Right lobe of liver (tissue), 4 donors: ENCODE data around the gene CUX1.

ENCODE experiments used
- POLR2A ChIP-seq: fragments of 450-650 bp; IDR thresholded peaks from one replicate; pipeline ENCODE4 v1.6.1; 2017; ENCODE audit warnings: antibody characterized with exemption, mild to moderate bottlenecking
- TF ChIP-seq, protein P1 (sequence below), 4 donors: fragments of 200-600 bp in 3 of 4; fragments of 450-650 bp in 1 of 4; IDR thresholded peaks; one replicate each; pipeline versions ENCODE4 v1.5.1 to v1.8.0; 2016 to 2022; ENCODE audit warnings: antibody characterized with exemption in 4 of 4, mild to moderate bottlenecking in 2 of 4
- donor health status: DM: no; HTN: no; CAD: no.
- donor health status: DM: no; HTN: no; CAD: no.
- donor health status: DM: no; HTN: yes; CAD: no.

DNA sequence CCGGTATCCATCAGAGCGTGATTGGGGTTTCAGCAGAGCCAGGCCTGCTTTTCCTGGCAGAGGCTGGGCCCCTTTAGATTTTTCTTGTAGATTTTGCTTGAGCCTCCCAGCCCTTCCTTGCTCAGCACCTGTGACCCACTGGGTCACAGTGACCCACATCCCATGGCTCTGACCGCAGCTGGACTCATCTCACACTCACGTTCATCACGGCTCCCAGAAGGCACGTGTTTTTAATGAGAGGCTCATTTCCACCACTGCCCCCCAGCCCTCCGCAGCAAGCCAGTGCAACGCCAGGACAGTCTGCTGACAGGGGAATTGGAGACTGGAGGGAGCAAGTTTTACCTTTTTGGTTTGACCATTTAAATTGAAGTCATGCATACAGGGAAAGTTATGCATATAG is 155.7 kb downstream of the CUX1 start:
- TF ChIP-seq, protein P1, sequence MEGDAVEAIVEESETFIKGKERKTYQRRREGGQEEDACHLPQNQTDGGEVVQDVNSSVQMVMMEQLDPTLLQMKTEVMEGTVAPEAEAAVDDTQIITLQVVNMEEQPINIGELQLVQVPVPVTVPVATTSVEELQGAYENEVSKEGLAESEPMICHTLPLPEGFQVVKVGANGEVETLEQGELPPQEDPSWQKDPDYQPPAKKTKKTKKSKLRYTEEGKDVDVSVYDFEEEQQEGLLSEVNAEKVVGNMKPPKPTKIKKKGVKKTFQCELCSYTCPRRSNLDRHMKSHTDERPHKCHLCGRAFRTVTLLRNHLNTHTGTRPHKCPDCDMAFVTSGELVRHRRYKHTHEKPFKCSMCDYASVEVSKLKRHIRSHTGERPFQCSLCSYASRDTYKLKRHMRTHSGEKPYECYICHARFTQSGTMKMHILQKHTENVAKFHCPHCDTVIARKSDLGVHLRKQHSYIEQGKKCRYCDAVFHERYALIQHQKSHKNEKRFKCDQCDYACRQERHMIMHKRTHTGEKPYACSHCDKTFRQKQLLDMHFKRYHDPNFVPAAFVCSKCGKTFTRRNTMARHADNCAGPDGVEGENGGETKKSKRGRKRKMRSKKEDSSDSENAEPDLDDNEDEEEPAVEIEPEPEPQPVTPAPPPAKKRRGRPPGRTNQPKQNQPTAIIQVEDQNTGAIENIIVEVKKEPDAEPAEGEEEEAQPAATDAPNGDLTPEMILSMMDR (IDR thresholded peaks at IDR 0.05) = no peak
- no peak for TF ChIP-seq POLR2A
